Gastroesophageal sphincter (tissue), 4 donors: ENCODE data around the gene CHMP6. TPM values are rescaled to one million over a fixed set of nuclear protein-coding genes. Genes with fewer than 3 reads are reported as not detected.
A peak's percentile ranks its signal among the peaks of the same experiment; 100 is the strongest.

Experiments used
- ATAC-seq: fragments of 150-250 bp; one replicate; pipeline ENCODE4 v1.9.1; 2016; ENCODE audit warnings: mild to moderate bottlenecking, moderate library complexity
- H3K27ac ChIP-seq, 4 donors: fragments of 200-600 bp; sonication (generic) in 3 of 4; 1 replicate in 3 of 4; 2 replicates in 1 of 4; pipeline ENCODE4 v1.5.1; 2016 to 2019
- H3K27me3 ChIP-seq: fragments of 200-600 bp; sonication (generic); one replicate; pipeline ENCODE4 v1.5.1; 2019
- H3K36me3 ChIP-seq, 2 donors: fragments of 200-600 bp; sonication (generic); one replicate each; pipeline ENCODE4 v1.5.1; 2019; ENCODE audit warnings: control low read depth in 1 of 2
- H3K4me1 ChIP-seq, 3 donors: fragments of 200-600 bp; sonication (generic); 1 replicate in 2 of 3; 2 replicates in 1 of 3; pipeline ENCODE4 v1.5.1; 2016 to 2019; ENCODE audit warnings: control low read depth in 2 of 3
- H3K4me3 ChIP-seq, 2 donors: fragments of 200-600 bp; sonication (generic); one replicate each; pipeline ENCODE4 v1.5.1; 2019; ENCODE audit warnings: mild to moderate bottlenecking in 1 of 2, moderate library complexity in 1 of 2
- H3K9me3 ChIP-seq, 3 donors: fragments of 200-600 bp; sonication (generic); one replicate each; pipeline ENCODE4 v1.5.1; 2017 to 2019; ENCODE audit warnings: control low read depth in 2 of 3
- EP300 ChIP-seq: sonication (generic); formaldehyde crosslinking; IDR thresholded peaks from one replicate; pipeline ENCODE4 v1.6.1; 2017; ENCODE audit warnings: antibody characterized with exemption, mild to moderate bottlenecking
- POLR2A ChIP-seq, 2 donors: fragments of 450-650 bp; IDR thresholded peaks; one replicate each; pipeline ENCODE4 v1.6.1; 2017; ENCODE audit warnings: antibody characterized with exemption in 2 of 2, mild to moderate bottlenecking in 2 of 2, moderate library complexity in 1 of 2
- POLR2AphosphoS5 ChIP-seq: sonication (generic); formaldehyde crosslinking; IDR thresholded peaks from one replicate; pipeline ENCODE4 v1.6.1; 2017; ENCODE audit warnings: antibody characterized with exemption
- WGBS, 2 donors: methylation state at CpG; one replicate each; pipeline ENCODE4 v1.1.5; 2018; ENCODE audit warnings: low coverage in 1 of 2; 5-methylcytosine and 5-hydroxymethylcytosine counted together
- total RNA-seq, 4 donors: library from RNA; depleted of rRNA; stranded (reverse); fragments of >200 nt; gene quantifications; one replicate each; pipeline ENCODE4 v1.1.0, GENCODE V29; 2016
- TF ChIP-seq, protein P1 (sequence below), 4 experiments: fragments of 200-600 bp in 2 of 4; fragments of 450-650 bp in 2 of 4; sonication (generic) in 1 of 4; IDR thresholded peaks; one replicate each; pipeline ENCODE4 v1.5.1; 2017 to 2019; ENCODE audit warnings: antibody characterized with exemption in 4 of 4, mild to moderate bottlenecking in 2 of 4, moderate library complexity in 2 of 4

Gene CHMP6
- total RNA-seq, 4 donors from 2014 or later = 17.6 to 26.0 (median 19.0) TPM

DNA sequence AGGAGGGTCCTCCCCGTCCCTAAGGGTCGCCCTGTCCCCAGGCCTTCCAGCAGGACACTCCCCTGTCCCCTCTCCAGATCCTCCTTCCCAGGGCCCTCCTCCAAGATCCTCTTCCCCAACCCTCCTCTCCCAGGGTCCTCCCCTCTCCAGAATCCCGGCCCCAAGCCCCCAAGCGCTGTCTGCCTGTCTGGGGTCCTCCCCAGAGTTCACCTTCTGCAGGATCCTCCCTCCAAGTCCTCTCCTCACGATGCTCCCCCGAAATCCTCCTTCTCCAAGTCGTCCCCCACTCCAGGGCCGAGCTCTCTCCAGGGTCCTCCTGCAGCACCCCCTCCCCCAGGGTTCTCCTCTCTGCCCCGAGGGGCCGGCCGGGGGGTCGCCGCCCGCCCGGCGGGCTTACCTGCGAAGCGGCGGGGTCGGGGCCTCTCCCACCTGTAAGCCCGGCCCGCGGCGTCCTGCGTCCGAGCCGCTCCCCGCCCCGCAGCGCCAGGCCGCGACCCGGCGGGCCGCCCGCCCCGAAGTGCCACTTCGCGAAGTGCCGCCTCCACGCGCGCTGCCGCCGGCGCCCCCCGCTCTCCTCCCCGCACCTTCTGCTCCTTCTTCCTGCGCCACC lies 42.6 kb downstream of the CHMP6 start:
- peaks cover 0 to 25% of the 10 kb centered on the region in 2 donors for H3K36me3 ChIP-seq
- H3K27me3 ChIP-seq = peaks cover 11% of the 10 kb centered on the region
- peak overlapping the region in 3 of 4 donors; percentile 64 to 83 (median 65) for H3K27ac ChIP-seq
- no peak for TF ChIP-seq EP300
- TF ChIP-seq, protein P1, sequence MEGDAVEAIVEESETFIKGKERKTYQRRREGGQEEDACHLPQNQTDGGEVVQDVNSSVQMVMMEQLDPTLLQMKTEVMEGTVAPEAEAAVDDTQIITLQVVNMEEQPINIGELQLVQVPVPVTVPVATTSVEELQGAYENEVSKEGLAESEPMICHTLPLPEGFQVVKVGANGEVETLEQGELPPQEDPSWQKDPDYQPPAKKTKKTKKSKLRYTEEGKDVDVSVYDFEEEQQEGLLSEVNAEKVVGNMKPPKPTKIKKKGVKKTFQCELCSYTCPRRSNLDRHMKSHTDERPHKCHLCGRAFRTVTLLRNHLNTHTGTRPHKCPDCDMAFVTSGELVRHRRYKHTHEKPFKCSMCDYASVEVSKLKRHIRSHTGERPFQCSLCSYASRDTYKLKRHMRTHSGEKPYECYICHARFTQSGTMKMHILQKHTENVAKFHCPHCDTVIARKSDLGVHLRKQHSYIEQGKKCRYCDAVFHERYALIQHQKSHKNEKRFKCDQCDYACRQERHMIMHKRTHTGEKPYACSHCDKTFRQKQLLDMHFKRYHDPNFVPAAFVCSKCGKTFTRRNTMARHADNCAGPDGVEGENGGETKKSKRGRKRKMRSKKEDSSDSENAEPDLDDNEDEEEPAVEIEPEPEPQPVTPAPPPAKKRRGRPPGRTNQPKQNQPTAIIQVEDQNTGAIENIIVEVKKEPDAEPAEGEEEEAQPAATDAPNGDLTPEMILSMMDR (IDR thresholded peaks at IDR 0.05) = no peak
- TF ChIP-seq POLR2AphosphoS5 = no peak
- TF ChIP-seq POLR2A (IDR thresholded peaks at IDR 0.05) = no peak
- ATAC-seq = peak; percentile 35
- H3K4me1 ChIP-seq = peaks cover 0 to 61% (median 30%) of the 10 kb centered on the region in 3 donors
- peak overlapping the region; percentile 68 to 70 for H3K4me3 ChIP-seq
- WGBS, 2 donors = 4 to 8% methylated on average over 2 to 8 of the region's 49 CpGs
- H3K9me3 ChIP-seq = no peaks in the 10 kb centered on the region

- H3K27me3 ChIP-seq = peaks cover 10% of the 10 kb centered on the region
- peak within 1 kb of the TSS; percentile 68 to 70 for H3K4me3 ChIP-seq
- TF ChIP-seq POLR2A (IDR thresholded peaks at IDR 0.05) = peak; percentile 98
- TF ChIP-seq EP300 = no peak
- TF ChIP-seq, protein P1 (IDR thresholded peaks at IDR 0.05) = peak in 2 of 4 experiments; percentile 17 to 23
- TF ChIP-seq POLR2AphosphoS5 = peak; percentile 99
- H3K4me1 ChIP-seq = peaks cover 0 to 68% (median 36%) of the 10 kb centered on the region in 3 donors
- H3K27ac ChIP-seq = peak within 1 kb of the TSS; percentile 13 to 89 (median 84)
- no CpG with 5 or more reads among the region's 92 CpGs for WGBS, 2 donors
- no peaks in the 10 kb centered on the region for H3K9me3 ChIP-seq
- peak; percentile 89 for ATAC-seq
- H3K36me3 ChIP-seq = peaks cover 0 to 25% of the 10 kb centered on the region in 2 donors
Measured at GRCh38 chr17:81034779-81035520, 43.3 kb downstream of the CHMP6 start, which contains the start of gene BAIAP2. BAIAP2 (plus strand) TSS chr17:81035151; CDS start chr17:81035255, 104 bp downstream.

DNA sequence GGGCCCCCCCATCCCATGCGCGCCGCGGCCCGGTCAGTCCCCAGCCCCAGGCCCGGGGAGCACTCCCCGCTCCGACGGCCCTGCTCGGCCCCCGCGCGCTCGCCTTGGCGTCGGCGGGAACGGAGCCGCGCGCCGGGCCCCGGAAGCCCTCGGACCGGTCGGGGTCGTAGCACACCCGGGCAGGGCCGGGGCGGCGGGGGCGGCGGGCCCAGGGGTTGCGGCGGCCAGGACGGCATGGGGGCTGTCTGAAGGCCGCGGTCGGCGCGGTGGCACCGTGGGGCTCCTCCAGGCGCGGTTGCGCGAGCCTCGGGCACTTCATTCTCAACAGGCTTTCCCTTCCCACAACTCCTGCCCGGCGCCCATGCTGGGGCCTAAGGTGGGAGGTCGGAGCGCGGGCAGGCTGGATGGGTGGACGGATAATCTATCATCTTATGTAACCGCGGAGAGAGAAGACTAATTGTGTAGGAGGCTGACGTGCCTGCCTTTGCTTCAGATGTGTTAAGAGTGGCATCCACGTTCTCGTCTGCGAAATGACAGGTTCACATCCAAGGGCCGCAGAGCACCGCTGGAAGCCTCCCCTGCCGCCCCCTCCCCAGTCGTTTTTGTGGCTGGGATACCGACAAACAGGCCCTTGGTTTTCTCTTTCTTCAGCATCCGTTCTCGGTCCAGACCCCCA lies 44.0 kb downstream of the CHMP6 start:
- peaks cover 3% of the 10 kb centered on the region for H3K27me3 ChIP-seq
- H3K4me3 ChIP-seq = peak overlapping the region; percentile 62 to 70
- peaks cover 0 to 75% (median 43%) of the 10 kb centered on the region in 3 donors for H3K4me1 ChIP-seq
- ATAC-seq = peak; percentile 29
- H3K27ac ChIP-seq = peak overlapping the region; percentile 13 to 89 (median 84)
- H3K36me3 ChIP-seq = peaks cover 0 to 23% of the 10 kb centered on the region in 2 donors
- TF ChIP-seq, protein P1 (IDR thresholded peaks at IDR 0.05) = no peak
- TF ChIP-seq POLR2AphosphoS5 (no peak), EP300 (no peak), POLR2A (IDR thresholded peaks at IDR 0.05) (no peak)
- no peaks in the 10 kb centered on the region for H3K9me3 ChIP-seq
- 7% methylated on average over 8 of the region's 66 CpGs; no CpG with 5 or more reads in 1 of the 2 donors for WGBS, 2 donors

DNA sequence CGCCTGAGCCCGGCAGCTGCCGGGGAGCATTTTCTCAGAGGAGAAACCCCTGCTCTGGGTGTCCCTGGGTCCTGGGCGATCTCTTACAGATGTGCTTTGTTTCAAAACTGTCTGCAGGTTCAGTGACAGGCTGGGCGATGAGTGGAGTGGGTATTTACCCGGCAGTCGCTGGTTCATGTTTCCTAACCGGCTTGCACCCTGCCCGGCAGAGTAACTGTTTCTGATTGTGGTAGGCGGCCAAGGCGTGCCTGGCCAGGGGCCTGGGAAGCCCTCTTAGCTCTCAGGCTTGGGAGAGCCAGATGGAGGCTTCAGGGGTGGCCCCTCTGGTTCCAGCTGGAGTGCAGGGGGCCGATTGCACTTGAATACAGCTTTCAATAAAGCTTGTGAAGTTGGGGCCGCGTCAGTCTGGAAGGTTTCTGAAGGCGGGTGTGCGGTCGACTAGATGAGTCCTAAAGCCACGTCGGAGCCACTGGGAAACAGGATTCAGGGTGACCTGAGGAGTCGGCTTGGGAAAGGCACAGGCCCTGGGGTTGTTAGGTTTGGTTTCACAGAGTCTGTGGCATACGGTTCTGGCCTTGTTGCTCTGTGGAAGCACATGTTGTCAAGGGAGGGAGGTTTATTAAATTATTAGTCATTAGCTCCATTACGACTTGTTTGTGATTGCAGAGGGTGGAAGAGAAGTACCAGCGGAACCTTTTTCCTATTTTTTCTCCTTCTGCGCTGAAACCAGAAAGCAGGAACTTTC lies 44.7 kb downstream of the CHMP6 start:
- H3K27ac ChIP-seq = peak overlapping the region in 3 of 4 donors; percentile 83 to 89 (median 86)

More for the DNA sequence above, 44.7 kb downstream of the CHMP6 start:
- ATAC-seq = no peak
- Histone ChIP-seq H3K4me3 (peak overlapping the region; percentile 62 to 70), H3K9me3 (no peaks in the 10 kb centered on the region), H3K4me1 (peaks cover 0 to 82% (median 47%) of the 10 kb centered on the region in 3 donors), H3K27me3 (no peaks in the 10 kb centered on the region), H3K36me3 (peaks cover 0 to 16% of the 10 kb centered on the region in 2 donors)
- TF ChIP-seq POLR2AphosphoS5 (no peak), POLR2A (IDR thresholded peaks at IDR 0.05) (no peak), EP300 (no peak)
- TF ChIP-seq, protein P1 (IDR thresholded peaks at IDR 0.05) = no peak
- WGBS, 2 donors = 45 to 56% methylated on average over 4 to 11 of the region's 24 CpGs
